ENCODE measurements around the gene BUD23. TPM values are rescaled to one million over a fixed set of nuclear protein-coding genes. Genes with fewer than 3 reads are reported as not detected.

Gene BUD23
- total RNA-seq, 1 experiment from 2014 or later: 168 TPM

- ChIA-PET POLR2A (interaction anchor here (0.5 to 2.4 kb wide), 4 partner anchors 75 to 127 kb away, joined by 3 to 12 read pairs (median 3); partner anchors contain the start of gene METTL27), RAD21 (ENCODE audit: low non-redundant PET in 1 of 2, low total read pairs in 2 of 2, uncharacterized antibody in 2 of 2, unreplicated experiment in 2 of 2) (interaction anchor here (0.5 to 2.1 kb wide), 7 partner anchors 9 to 272 kb away, joined by 3 to 7 read pairs (median 4); no protein-coding TSS in a partner anchor), CTCF (interaction anchor here (0.5 to 1.9 kb wide), 18 partner anchors 9 to 220 kb away, joined by 3 to 18 read pairs (median 4); partner anchors contain the start of genes METTL27, MLXIPL and STX1A)
- BruUV-seq (replicated peaks): no TSS peak
- Histone ChIP-seq H3K9me3 (ENCODE audit: control insufficient read depth in 1 of 2, insufficient read depth in 1 of 2, low read depth in 1 of 2, low read length in 2 of 2) (no peaks in the 10 kb centered on the region), H2AFZ (ENCODE audit: low read depth, low read length, poor library complexity, severe bottlenecking) (no peak overlapping the region), H3K27me3 (ENCODE audit: insufficient read depth, low read length) (no peaks in the 10 kb centered on the region), H3K36me3 (ENCODE audit: control insufficient read depth in 1 of 2, insufficient read depth in 2 of 2, low read length in 2 of 2) (peaks cover 7 to 22% of the 10 kb centered on the region in 2 experiments; a peak in 1 of 4 replicates), H3K79me2 (ENCODE audit: insufficient read depth, low read length) (peaks cover 23% of the 10 kb centered on the region), H3K4me1 (ENCODE audit: control insufficient read depth in 1 of 2, insufficient read depth in 2 of 2, low read length in 2 of 2) (peaks cover 16 to 44% of the 10 kb centered on the region in 2 experiments), H3K4me2 (ENCODE audit: low read length) (peak overlapping the region; percentile 58), H4K20me1 (ENCODE audit: insufficient read depth) (peaks cover 8% of the 10 kb centered on the region; the same call in 1 of the 2 replicates), H3K9me2 (ENCODE audit: insufficient read depth) (no peaks in the 10 kb centered on the region), H3K9ac (ENCODE audit: low read length) (peak overlapping the region; percentile 54), H3K27ac (ENCODE audit: low read depth, low read length) (peak overlapping the region; percentile 56), H3K4me3 (replicated peaks in 1 of 2; ENCODE audit: low read depth in 1 of 2, low read length in 2 of 2) (no peak overlapping the region)
- intact Hi-C loops (cut with micrococcal nuclease): loop anchor here (1.0 to 10.0 kb wide), 3 partner anchors 120 to 410 kb away; partner anchors contain the start of genes FKBP6 and TRIM50
- ATAC-seq (peak; percentile 74), DNase-seq (ENCODE audit: low read depth, low spot score) (peak; percentile 89)
- no peak for TF ChIP-seq EZH2 (IDR thresholded peaks at IDR 0.05)
- TF ChIP-seq EGR1 (IDR thresholded peaks at IDR 0.05; ENCODE audit: low read depth): no peak
- TF ChIP-seq TCF7L2 (IDR thresholded peaks at IDR 0.05; ENCODE audit: borderline replicate concordance, extremely low read depth, insufficient read depth, insufficient read length): no peak
- TF ChIP-seq, protein P1, sequence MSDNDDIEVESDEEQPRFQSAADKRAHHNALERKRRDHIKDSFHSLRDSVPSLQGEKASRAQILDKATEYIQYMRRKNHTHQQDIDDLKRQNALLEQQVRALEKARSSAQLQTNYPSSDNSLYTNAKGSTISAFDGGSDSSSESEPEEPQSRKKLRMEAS (IDR thresholded peaks at IDR 0.05): no peak
- no peak for TF ChIP-seq ELF1 (IDR thresholded peaks at IDR 0.05; ENCODE audit: borderline replicate concordance, low read depth)
- TF ChIP-seq EZH2phosphoT487 (IDR thresholded peaks at IDR 0.05; ENCODE audit: borderline replicate concordance): no peak
- TF ChIP-seq CBX3 (IDR thresholded peaks at IDR 0.05; ENCODE audit: low read depth): no peak
- TF ChIP-seq CEBPB (IDR thresholded peaks at IDR 0.05; ENCODE audit: low read depth): no peak
- no peak for TF ChIP-seq RAD21 (IDR thresholded peaks at IDR 0.05; ENCODE audit: low read depth)
- TF ChIP-seq JUND (IDR thresholded peaks at IDR 0.05): no peak
- peak; percentile 66 for TF ChIP-seq POLR2A (IDR thresholded peaks at IDR 0.05; ENCODE audit: borderline replicate concordance, extremely low read depth, insufficient read depth, insufficient read length)
- TF ChIP-seq SIN3A (IDR thresholded peaks at IDR 0.05; ENCODE audit: low read depth): no peak
- no peak for TF ChIP-seq SRF (IDR thresholded peaks at IDR 0.05; ENCODE audit: low read depth)
- TF ChIP-seq, protein P2, sequence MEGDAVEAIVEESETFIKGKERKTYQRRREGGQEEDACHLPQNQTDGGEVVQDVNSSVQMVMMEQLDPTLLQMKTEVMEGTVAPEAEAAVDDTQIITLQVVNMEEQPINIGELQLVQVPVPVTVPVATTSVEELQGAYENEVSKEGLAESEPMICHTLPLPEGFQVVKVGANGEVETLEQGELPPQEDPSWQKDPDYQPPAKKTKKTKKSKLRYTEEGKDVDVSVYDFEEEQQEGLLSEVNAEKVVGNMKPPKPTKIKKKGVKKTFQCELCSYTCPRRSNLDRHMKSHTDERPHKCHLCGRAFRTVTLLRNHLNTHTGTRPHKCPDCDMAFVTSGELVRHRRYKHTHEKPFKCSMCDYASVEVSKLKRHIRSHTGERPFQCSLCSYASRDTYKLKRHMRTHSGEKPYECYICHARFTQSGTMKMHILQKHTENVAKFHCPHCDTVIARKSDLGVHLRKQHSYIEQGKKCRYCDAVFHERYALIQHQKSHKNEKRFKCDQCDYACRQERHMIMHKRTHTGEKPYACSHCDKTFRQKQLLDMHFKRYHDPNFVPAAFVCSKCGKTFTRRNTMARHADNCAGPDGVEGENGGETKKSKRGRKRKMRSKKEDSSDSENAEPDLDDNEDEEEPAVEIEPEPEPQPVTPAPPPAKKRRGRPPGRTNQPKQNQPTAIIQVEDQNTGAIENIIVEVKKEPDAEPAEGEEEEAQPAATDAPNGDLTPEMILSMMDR (IDR thresholded peaks at IDR 0.05 in 2 of 3, conservative IDR thresholded peaks at IDR 0.05 in 1 of 3; ENCODE audit: borderline replicate concordance in 1 of 3, insufficient read depth in 1 of 3, low read depth in 2 of 3, low read length in 2 of 3): peak in 2 of 3 experiments; percentile 92 to 93; a peak in 4 of 6 replicates
- peak; percentile 91 for TF ChIP-seq POLR2AphosphoS5 (IDR thresholded peaks at IDR 0.05; ENCODE audit: low read depth, low read length)
- TF ChIP-seq, protein P3, sequence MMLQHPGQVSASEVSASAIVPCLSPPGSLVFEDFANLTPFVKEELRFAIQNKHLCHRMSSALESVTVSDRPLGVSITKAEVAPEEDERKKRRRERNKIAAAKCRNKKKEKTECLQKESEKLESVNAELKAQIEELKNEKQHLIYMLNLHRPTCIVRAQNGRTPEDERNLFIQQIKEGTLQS (IDR thresholded peaks at IDR 0.05): no peak
- TF ChIP-seq, protein P4, sequence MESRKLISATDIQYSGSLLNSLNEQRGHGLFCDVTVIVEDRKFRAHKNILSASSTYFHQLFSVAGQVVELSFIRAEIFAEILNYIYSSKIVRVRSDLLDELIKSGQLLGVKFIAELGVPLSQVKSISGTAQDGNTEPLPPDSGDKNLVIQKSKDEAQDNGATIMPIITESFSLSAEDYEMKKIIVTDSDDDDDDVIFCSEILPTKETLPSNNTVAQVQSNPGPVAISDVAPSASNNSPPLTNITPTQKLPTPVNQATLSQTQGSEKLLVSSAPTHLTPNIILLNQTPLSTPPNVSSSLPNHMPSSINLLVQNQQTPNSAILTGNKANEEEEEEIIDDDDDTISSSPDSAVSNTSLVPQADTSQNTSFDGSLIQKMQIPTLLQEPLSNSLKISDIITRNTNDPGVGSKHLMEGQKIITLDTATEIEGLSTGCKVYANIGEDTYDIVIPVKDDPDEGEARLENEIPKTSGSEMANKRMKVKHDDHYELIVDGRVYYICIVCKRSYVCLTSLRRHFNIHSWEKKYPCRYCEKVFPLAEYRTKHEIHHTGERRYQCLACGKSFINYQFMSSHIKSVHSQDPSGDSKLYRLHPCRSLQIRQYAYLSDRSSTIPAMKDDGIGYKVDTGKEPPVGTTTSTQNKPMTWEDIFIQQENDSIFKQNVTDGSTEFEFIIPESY (IDR thresholded peaks at IDR 0.05; ENCODE audit: extremely low read depth, insufficient replicate concordance, low read length): no peak
Measured at GRCh38 chr7:73734619-73735527, 51.5 kb downstream of the BUD23 start.
